HG02973 (cell line): ENCODE data around the gene OLFML2A.
"Not testable (repeated sequence)": the region's sequence is repeated elsewhere in the genome, so short reads cannot be mapped to it uniquely, and the experiment has no call there.

Experiments used
- ATAC-seq: cut with Tn5 transposase; IDR thresholded peaks from one replicate; pipeline ENCODE4 v1.9.1; 2021; ENCODE audit warnings: moderate library complexity; ENCODE audit not compliant: unreplicated experiment

OLFML2A gene

GRCh38 chr9:124760719-124761118, 16.2 kb upstream of the OLFML2A start:
- ATAC-seq, result no peak

DNA sequence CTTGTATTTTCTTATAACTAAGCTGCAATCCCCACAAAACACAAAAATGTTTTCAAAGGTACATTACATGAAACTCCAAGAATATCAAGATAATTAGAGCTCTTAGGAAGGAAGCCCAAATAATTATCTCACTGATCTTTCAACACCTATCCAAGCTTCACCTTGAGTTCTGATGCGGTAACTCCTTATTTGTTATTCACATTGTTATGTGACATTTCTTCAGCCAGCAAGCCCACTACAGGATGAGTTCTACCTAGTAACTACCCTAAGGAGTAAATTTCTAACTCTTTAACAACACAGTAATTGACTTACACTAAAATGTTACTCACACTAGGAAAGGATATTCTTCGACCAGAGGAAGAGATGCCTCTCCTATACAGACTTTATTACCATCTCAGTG, 15.7 kb upstream of the OLFML2A start:
- no peak for ATAC-seq

GRCh38 chr9:124761710-124762109, 15.2 kb upstream of the OLFML2A start:
- no peak for ATAC-seq

- ATAC-seq, result no peak
Observed at GRCh38 chr9:124762633-124763032, 14.3 kb upstream of the OLFML2A start.

DNA sequence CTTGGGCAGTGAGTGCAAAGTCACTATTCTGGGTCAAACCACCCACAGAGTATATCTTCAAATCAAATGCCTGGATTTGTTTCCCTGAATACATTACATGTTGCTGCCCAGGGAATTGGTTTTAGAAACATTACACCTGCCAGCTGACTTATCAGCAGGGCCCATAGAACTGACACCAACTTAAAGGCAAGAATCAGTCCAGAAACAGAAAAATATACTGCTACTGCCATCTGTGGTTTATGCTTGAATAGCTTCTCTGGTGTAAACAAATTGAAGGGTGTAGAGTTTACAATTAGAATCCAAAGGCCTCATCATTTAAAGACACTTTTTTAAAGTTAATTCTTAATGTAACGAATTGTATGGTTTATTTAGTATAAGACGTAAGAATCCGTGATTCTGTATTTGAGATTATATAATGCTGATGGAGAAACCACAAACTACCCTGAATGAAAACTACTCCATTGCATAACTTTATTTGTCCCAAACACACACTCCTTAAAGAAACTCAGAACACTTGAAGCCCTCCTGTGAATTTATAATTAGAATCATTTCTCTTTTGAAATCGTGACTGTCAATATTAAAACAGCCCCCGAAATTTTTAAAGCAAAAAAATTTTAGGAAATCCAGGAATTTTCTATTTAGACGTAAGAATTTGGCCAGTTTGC, 12.0 kb upstream of the OLFML2A start:
- no peak for ATAC-seq

DNA sequence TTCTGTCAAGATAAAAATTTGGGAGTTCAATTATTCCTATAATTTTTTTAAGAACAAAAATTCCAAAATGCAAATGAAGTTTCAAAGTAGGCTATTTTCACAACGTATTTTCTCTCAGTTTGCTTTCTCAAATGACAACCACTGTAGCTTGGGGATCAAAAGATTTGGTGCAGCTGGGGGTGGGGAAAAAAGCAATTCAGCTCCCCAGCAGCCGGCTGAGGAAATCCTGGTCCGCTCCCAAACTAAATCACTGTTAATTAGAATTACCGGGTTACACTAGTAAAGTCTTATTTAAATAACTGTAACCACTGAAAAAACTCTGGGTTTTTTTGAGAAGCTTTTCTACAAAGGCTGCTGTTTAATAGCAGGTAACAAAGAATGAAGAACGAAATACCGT, 11.5 kb upstream of the OLFML2A start:
- no peak for ATAC-seq

- ATAC-seq, result no peak
Observed at GRCh38 chr9:124766326-124766725, 10.6 kb upstream of the OLFML2A start.

GRCh38 chr9:124766815-124767554, 9.9 kb upstream of the OLFML2A start:
- no peak for ATAC-seq

DNA sequence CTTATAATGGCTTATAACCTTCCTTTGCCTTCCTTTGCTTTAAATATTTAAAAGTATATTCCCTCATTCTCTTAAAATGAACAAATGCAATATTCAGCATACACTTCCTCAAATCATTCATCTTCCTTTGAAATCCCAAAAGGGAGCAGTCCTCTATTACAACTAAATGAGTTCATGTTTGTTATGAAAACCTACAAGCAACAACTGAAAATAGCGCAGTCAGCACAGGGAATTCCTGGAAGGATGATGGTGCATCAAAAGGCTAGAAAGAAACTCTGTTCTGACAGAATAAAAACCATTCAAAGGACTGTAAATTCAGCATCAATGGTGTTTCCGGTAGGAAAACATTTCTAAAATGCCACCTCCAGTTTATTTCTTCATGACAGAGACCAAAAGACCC, 9.1 kb upstream of the OLFML2A start:
- ATAC-seq, result no peak

- ATAC-seq, result no peak
Observed at GRCh38 chr9:124768334-124768733, 8.6 kb upstream of the OLFML2A start.

- ATAC-seq, result no peak
Observed at GRCh38 chr9:124768750-124769548, 8.0 kb upstream of the OLFML2A start.

DNA sequence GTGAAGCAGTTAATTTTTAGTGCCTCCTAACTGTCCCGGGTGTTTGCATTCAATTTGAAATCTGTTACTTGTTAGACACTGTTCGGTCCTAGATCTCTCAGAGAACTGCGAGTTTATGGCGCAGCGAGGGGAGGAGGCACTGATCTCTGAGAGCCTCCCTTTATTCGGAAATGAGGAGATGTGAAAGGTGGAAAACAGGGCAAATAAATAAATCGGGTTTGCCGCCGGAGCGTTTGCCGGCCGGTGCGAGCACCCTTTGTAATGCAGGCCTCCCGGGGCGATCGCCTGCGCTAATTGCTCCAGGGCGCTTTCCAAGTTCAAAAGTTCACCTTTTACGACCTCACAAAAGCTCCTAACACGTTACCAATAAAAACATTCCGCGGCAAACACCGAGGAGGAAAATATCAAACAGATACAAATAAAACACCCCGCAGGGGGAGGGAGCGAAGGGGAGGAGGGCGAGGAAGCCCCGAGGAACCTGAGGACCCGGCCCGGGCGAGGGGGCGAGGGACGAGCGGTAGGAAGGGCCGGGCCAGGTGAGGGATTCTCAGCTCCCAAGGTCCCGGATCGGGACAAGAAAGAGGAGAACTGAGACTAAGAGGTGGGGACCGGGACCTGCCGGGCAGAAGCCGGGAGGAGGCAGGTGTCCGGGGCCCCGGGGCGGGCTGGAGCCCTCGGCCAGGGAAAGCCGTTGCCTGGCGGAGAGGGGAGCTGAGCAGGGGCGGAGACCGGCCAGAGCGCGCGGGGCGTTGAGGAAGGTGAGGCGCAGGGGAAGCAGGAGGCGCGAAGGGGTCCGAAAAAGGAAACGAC, 7.2 kb upstream of the OLFML2A start:
- ATAC-seq, result no peak

- no peak for ATAC-seq
Observed at GRCh38 chr9:124770359-124771020, 6.4 kb upstream of the OLFML2A start.

GRCh38 chr9:124771021-124771866, 5.7 kb upstream of the OLFML2A start, which contains the start of gene NR6A1:
Gene NR6A1 (minus strand): TSS chr9:124771311.
- ATAC-seq, result peak; percentile 82

- no peak for ATAC-seq
Observed at GRCh38 chr9:124771867-124772679, 4.9 kb upstream of the OLFML2A start.

GRCh38 chr9:124772877-124773276, 4.1 kb upstream of the OLFML2A start:
- not testable (repeated sequence) for ATAC-seq

GRCh38 chr9:124773473-124774128, 3.3 kb upstream of the OLFML2A start:
- ATAC-seq, result no peak
